HEK293 (cell line): ENCODE results near the gene SETD1B.

Source experiments
- CTCF ChIA-PET: fragments of 350-600 bp; formaldehyde crosslinking; extraction: SDS; loops from one replicate; lab custom pipeline; 2021; ENCODE audit warnings: antibody characterized with exemption; lab: Yijun Ruan, JAX
- POLR2A ChIA-PET: fragments of 300-600 bp; formaldehyde crosslinking; extraction: SDS; loops from one replicate; lab custom pipeline; 2020; ENCODE audit warnings: antibody characterized with exemption, inconsistent platforms; lab: Yijun Ruan, JAX
- H3K27ac ChIP-seq: fragments of 200-500 bp; sonication (Bioruptor generic); 2 replicates; pipeline ENCODE4 v1.5.1; 2014; ENCODE audit warnings: low read depth, low read length, control low read depth, inconsistent platforms; ENCODE audit errors: extremely low read depth
- H3K36me3 ChIP-seq, 2 experiments: fragments of 200-500 bp in 1 of 2; sonication (Bioruptor generic) in 1 of 2; 1 replicate in 1 of 2; 2 replicates in 1 of 2; pipeline ENCODE4 v1.5.1; 2014 to 2017; ENCODE audit warnings: inconsistent platforms in 2 of 2, low read length in 2 of 2; ENCODE audit not compliant: control insufficient read depth in 2 of 2, insufficient read depth in 1 of 2
- H3K4me1 ChIP-seq: fragments of 200-500 bp; sonication (Bioruptor generic); 2 replicates; pipeline ENCODE4 v1.5.1; 2014; ENCODE audit warnings: mild to moderate bottlenecking, low read length, inconsistent platforms; ENCODE audit not compliant: control insufficient read depth, insufficient read depth
- H3K4me3 ChIP-seq: 2 replicates; pipeline ENCODE4 v1.5.1; 2011; ENCODE audit warnings: low read depth, mild to moderate bottlenecking, control low read depth, low read length, moderate library complexity
- H3K9me3 ChIP-seq: fragments of 200-500 bp; sonication (Bioruptor generic); 2 replicates; pipeline ENCODE4 v1.5.1; 2014; ENCODE audit warnings: low read depth, low read length, inconsistent platforms; ENCODE audit not compliant: control insufficient read depth, insufficient read depth
- GLI2 ChIP-seq: fragments of 450-650 bp; formaldehyde crosslinking; IDR thresholded peaks from 2 replicates; pipeline ENCODE4; 2017; ENCODE audit warnings: missing biosample characterization, missing genetic modification characterization, low read depth, borderline replicate concordance
- GLI4 ChIP-seq: fragments of 450-650 bp; formaldehyde crosslinking; IDR thresholded peaks from 2 replicates; pipeline ENCODE4 v1.5.1; 2016; ENCODE audit warnings: missing biosample characterization, missing genetic modification characterization
- KLF10 ChIP-seq: fragments of 450-650 bp; IDR thresholded peaks from 2 replicates; pipeline ENCODE4 v1.5.1; 2018; ENCODE audit warnings: missing biosample characterization, mild to moderate bottlenecking, missing genetic modification characterization
- KLF7 ChIP-seq: fragments of 450-650 bp; formaldehyde crosslinking; IDR thresholded peaks from 2 replicates; pipeline ENCODE4 v1.5.1; 2016; ENCODE audit warnings: missing biosample characterization, missing genetic modification characterization, borderline replicate concordance
- RBAK ChIP-seq: fragments of 450-650 bp; formaldehyde crosslinking; IDR thresholded peaks from 2 replicates; pipeline ENCODE4 v1.5.1; 2016; ENCODE audit warnings: missing biosample characterization, missing genetic modification characterization
- SALL2 ChIP-seq: fragments of 450-650 bp; formaldehyde crosslinking; IDR thresholded peaks from 2 replicates; pipeline ENCODE4 v1.5.0; 2017; ENCODE audit warnings: missing biosample characterization, mild to moderate bottlenecking, missing genetic modification characterization, borderline replicate concordance
- ZBTB20 ChIP-seq: fragments of 450-650 bp; formaldehyde crosslinking; IDR thresholded peaks from 2 replicates; pipeline ENCODE4 v1.5.1; 2016; ENCODE audit warnings: missing biosample characterization, missing genetic modification characterization
- ZNF121 ChIP-seq: fragments of 450-650 bp; formaldehyde crosslinking; IDR thresholded peaks from 2 replicates; pipeline ENCODE4 v1.5.1; 2016; ENCODE audit warnings: missing biosample characterization, missing genetic modification characterization
- ZNF350 ChIP-seq: fragments of 450-650 bp; formaldehyde crosslinking; IDR thresholded peaks from 2 replicates; pipeline ENCODE4 v1.5.0; 2017; ENCODE audit warnings: missing biosample characterization, mild to moderate bottlenecking, missing genetic modification characterization
- ZNF426 ChIP-seq: fragments of 450-650 bp; formaldehyde crosslinking; IDR thresholded peaks from 2 replicates; pipeline ENCODE4 v1.5.1; 2017; ENCODE audit warnings: missing biosample characterization, missing genetic modification characterization, mild to moderate bottlenecking, inconsistent platforms, moderate library complexity
- ZNF473 ChIP-seq: fragments of 450-650 bp; formaldehyde crosslinking; IDR thresholded peaks from 2 replicates; pipeline ENCODE4 v1.5.1; 2017; ENCODE audit warnings: missing biosample characterization, missing genetic modification characterization
- ZNF510 ChIP-seq: fragments of 450-650 bp; formaldehyde crosslinking; IDR thresholded peaks from 2 replicates; pipeline ENCODE4 v1.5.1; 2018; ENCODE audit warnings: mild to moderate bottlenecking, missing genetic modification characterization, missing biosample characterization; ENCODE audit not compliant: insufficient replicate concordance
- ZNF544 ChIP-seq: fragments of 450-650 bp; formaldehyde crosslinking; IDR thresholded peaks from 2 replicates; pipeline ENCODE4 v1.5.0; 2017; ENCODE audit warnings: missing biosample characterization, missing genetic modification characterization
- ZNF555 ChIP-seq: fragments of 450-650 bp; formaldehyde crosslinking; conservative IDR thresholded peaks from 2 replicates; pipeline ENCODE4 v1.5.1; 2017; ENCODE audit warnings: missing biosample characterization, mild to moderate bottlenecking, missing genetic modification characterization, inconsistent platforms
- ZNF571 ChIP-seq: fragments of 450-650 bp; formaldehyde crosslinking; IDR thresholded peaks from 2 replicates; pipeline ENCODE4 v1.5.0; 2017; ENCODE audit warnings: missing biosample characterization, missing genetic modification characterization
- ZNF610 ChIP-seq: fragments of 450-650 bp; formaldehyde crosslinking; IDR thresholded peaks from 2 replicates; pipeline ENCODE4 v1.5.1; 2016; ENCODE audit warnings: missing biosample characterization, missing genetic modification characterization, borderline replicate concordance
- ZNF670 ChIP-seq: fragments of 450-650 bp; formaldehyde crosslinking; IDR thresholded peaks from 2 replicates; pipeline ENCODE4 v1.5.1; 2016; ENCODE audit warnings: missing biosample characterization, missing genetic modification characterization, low read depth
- ZNF785 ChIP-seq: fragments of 450-650 bp; formaldehyde crosslinking; IDR thresholded peaks from 2 replicates; pipeline ENCODE4 v1.5.1; 2016; ENCODE audit warnings: missing biosample characterization, missing genetic modification characterization
- ZSCAN30 ChIP-seq: fragments of 450-650 bp; IDR thresholded peaks from 2 replicates; pipeline ENCODE4 v1.5.1; 2018; ENCODE audit warnings: missing biosample characterization, mild to moderate bottlenecking, missing genetic modification characterization, moderate library complexity
- TF ChIP-seq, protein P1 (sequence below): fragments of 450-650 bp; formaldehyde crosslinking; IDR thresholded peaks from 2 replicates; pipeline ENCODE4 v1.5.1; 2016; ENCODE audit warnings: missing biosample characterization, missing genetic modification characterization, borderline replicate concordance
- TF ChIP-seq, protein P2 (sequence below): fragments of 450-650 bp; formaldehyde crosslinking; IDR thresholded peaks from 2 replicates; pipeline ENCODE4 v1.5.1; 2016; ENCODE audit warnings: missing biosample characterization, missing genetic modification characterization, borderline replicate concordance
- TF ChIP-seq, protein P3 (sequence below): fragments of 450-650 bp; formaldehyde crosslinking; IDR thresholded peaks from 2 replicates; pipeline ENCODE4 v1.5.1; 2016; ENCODE audit warnings: missing biosample characterization, missing genetic modification characterization

The SETD1B gene

DNA sequence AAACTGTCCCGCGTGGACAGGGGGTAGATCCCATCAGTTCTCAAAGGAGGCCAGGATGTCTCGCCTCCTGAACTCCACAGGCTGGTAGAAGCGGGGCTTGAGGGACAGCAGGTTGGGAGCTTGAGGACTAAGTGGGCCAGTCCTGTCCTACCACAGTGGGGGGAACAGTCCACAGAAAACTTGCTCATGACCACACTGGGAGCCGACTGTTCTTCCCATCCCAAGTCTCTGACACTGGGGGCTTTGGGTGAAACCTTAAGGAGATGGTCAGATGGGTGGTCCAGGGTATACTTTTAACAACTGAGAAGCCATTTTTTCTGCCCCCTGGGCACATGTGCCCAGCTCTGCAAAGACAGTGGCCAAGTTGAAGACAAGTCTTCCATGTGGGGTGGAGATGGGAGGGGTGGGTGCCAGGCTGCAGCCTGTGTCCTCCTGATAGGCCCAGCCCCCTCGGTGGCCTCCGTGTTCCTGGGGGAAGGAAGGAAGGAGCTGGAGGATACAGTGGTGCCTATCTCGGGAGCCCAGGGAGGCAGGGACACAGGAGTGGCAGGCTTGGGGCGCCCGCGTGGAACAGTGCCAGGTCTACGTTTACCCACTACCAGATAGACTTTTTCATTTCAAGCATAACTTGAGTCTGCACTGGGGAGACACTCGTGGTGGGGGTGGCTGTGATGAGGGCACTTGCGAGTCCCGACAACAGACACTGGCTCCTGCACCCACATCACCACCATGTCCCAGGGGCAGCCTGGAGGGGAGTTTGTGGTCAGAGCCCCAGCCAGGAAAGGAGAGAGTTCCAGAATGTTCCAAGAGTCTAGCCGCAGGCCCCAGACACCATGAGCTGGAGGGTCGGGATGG is 25.0 kb upstream of the SETD1B start (continued):
- no peak for TF ChIP-seq ZNF121 (tag by site-specific recombination)
- TF ChIP-seq ZNF670 (tag by site-specific recombination), result no peak

DNA sequence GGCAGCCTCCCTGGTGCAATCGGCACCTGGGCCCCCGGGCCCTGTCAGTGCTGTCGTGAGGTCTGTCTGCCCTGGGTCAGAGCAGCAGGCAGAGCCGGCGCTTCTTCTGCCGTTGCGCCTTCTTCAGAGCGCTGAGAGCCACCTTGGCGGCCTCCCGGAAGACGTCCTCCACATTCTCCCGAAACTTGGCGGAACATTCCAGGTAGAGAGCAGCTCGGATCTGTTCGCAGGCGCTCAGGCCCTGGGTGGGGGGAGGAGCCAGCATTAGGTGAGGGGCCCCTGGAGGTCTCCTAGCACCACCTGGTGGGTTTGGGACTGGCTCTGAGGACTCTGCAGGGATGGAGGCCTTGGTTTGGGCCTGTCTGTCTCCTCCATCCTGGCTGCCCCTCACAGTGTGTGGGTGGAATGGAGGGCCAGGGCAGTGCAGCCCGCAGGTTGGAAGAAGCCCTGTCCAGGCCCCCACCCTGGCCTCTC is 24.4 kb upstream of the SETD1B start:
- POLR2A ChIA-PET, result interaction anchor here (1.4 kb wide), 1 partner anchor 109 kb away, joined by 3 read pairs; the partner anchor contains the start of gene PSMD9
- CTCF ChIA-PET, result interaction anchor here (1.5 to 15.2 kb wide), 3 partner anchors 15 to 108 kb away, joined by 3 to 238 read pairs (median 12); partner anchors contain the start of gene RHOF
- no peak overlapping the region for H3K27ac ChIP-seq
- TF ChIP-seq RBAK (tag by site-specific recombination) (no peak), KLF10 (tag by site-specific recombination) (no peak), KLF7 (no peak), GLI2 (tag by site-specific recombination) (no peak), ZNF555 (no peak), ZNF510 (tag by site-specific recombination) (no peak), ZNF610 (tag by site-specific recombination) (no peak), ZNF350 (tag by site-specific recombination) (no peak), ZNF571 (no peak), GLI4 (no peak), SALL2 (tag by site-specific recombination) (no peak), ZSCAN30 (tag by site-specific recombination) (no peak), ZBTB20 (tag by site-specific recombination) (no peak), ZNF785 (no peak), ZNF473 (tag by site-specific recombination) (no peak), ZNF426 (tag by site-specific recombination) (no peak), ZNF544 (tag by site-specific recombination) (no peak)
- TF ChIP-seq, protein P1, sequence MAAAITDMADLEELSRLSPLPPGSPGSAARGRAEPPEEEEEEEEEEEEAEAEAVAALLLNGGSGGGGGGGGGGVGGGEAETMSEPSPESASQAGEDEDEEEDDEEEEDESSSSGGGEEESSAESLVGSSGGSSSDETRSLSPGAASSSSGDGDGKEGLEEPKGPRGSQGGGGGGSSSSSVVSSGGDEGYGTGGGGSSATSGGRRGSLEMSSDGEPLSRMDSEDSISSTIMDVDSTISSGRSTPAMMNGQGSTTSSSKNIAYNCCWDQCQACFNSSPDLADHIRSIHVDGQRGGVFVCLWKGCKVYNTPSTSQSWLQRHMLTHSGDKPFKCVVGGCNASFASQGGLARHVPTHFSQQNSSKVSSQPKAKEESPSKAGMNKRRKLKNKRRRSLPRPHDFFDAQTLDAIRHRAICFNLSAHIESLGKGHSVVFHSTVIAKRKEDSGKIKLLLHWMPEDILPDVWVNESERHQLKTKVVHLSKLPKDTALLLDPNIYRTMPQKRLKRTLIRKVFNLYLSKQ (tag by site-specific recombination), result no peak
- TF ChIP-seq, protein P2, sequence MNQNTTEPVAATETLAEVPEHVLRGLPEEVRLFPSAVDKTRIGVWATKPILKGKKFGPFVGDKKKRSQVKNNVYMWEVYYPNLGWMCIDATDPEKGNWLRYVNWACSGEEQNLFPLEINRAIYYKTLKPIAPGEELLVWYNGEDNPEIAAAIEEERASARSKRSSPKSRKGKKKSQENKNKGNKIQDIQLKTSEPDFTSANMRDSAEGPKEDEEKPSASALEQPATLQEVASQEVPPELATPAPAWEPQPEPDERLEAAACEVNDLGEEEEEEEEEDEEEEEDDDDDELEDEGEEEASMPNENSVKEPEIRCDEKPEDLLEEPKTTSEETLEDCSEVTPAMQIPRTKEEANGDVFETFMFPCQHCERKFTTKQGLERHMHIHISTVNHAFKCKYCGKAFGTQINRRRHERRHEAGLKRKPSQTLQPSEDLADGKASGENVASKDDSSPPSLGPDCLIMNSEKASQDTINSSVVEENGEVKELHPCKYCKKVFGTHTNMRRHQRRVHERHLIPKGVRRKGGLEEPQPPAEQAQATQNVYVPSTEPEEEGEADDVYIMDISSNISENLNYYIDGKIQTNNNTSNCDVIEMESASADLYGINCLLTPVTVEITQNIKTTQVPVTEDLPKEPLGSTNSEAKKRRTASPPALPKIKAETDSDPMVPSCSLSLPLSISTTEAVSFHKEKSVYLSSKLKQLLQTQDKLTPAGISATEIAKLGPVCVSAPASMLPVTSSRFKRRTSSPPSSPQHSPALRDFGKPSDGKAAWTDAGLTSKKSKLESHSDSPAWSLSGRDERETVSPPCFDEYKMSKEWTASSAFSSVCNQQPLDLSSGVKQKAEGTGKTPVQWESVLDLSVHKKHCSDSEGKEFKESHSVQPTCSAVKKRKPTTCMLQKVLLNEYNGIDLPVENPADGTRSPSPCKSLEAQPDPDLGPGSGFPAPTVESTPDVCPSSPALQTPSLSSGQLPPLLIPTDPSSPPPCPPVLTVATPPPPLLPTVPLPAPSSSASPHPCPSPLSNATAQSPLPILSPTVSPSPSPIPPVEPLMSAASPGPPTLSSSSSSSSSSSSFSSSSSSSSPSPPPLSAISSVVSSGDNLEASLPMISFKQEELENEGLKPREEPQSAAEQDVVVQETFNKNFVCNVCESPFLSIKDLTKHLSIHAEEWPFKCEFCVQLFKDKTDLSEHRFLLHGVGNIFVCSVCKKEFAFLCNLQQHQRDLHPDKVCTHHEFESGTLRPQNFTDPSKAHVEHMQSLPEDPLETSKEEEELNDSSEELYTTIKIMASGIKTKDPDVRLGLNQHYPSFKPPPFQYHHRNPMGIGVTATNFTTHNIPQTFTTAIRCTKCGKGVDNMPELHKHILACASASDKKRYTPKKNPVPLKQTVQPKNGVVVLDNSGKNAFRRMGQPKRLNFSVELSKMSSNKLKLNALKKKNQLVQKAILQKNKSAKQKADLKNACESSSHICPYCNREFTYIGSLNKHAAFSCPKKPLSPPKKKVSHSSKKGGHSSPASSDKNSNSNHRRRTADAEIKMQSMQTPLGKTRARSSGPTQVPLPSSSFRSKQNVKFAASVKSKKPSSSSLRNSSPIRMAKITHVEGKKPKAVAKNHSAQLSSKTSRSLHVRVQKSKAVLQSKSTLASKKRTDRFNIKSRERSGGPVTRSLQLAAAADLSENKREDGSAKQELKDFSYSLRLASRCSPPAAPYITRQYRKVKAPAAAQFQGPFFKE (tag by site-specific recombination), result no peak
- TF ChIP-seq, protein P3, sequence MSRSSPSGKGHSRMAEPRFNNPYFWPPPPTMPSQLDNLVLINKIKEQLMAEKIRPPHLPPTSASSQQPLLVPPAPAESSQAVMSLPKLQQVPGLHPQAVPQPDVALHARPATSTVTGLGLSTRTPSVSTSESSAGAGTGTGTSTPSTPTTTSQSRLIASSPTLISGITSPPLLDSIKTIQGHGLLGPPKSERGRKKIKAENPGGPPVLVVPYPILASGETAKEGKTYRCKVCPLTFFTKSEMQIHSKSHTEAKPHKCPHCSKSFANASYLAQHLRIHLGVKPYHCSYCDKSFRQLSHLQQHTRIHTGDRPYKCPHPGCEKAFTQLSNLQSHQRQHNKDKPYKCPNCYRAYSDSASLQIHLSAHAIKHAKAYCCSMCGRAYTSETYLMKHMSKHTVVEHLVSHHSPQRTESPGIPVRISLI (tag by site-specific recombination), result no peak
- H3K4me1 ChIP-seq, result no peaks in the 10 kb centered on the region
- no peak overlapping the region for H3K4me3 ChIP-seq
- peaks cover 0 to 3% of the 10 kb centered on the region in 2 experiments; a peak in 1 of 3 replicates for H3K36me3 ChIP-seq
- H3K9me3 ChIP-seq, result no peaks in the 10 kb centered on the region
